ENCODE data around the gene RAB28. TPM values are rescaled to one million over a fixed set of nuclear protein-coding genes. Genes with fewer than 3 reads are reported as not detected.

Gene RAB28
- total RNA-seq, 1 experiment from 2014 or later: 19.8 TPM

DNA sequence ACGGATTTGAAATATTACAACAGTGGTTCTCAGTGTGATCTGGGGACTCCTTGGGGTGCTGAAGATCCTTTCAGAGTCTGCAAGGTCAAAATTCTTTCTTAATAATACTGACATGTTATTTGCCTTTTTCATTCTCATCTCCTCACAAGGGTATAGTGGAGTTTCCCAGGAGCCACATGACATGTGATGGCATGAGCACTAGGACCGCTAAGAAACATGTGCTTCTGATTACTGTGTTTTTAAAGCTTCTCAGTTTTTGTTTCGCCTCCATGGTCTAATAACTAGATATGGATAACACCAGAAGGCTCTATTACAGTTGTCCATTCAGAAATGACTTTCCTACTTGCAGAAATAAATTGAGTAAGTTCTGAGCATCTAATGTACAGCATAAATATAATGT is 156.1 kb downstream of the RAB28 start:
- Mint-ChIP-seq H3K27ac (no peak overlapping the region), H3K4me3 (no peak overlapping the region), H3K36me3 (ENCODE audit: insufficient read depth in 1 of 3, low read depth in 3 of 3) (peaks cover 0 to 4% (median under 1%) of the 10 kb centered on the region in 3 experiments; a peak in 3 of 7 replicates), H3K27me3 (ENCODE audit: low read depth) (no peaks in the 10 kb centered on the region), H3K4me1 (peaks cover 16 to 20% of the 10 kb centered on the region in 2 experiments), H3K9me3 (peaks cover 0 to 3% of the 10 kb centered on the region in 2 experiments; a peak in 1 of 5 replicates)
- Histone ChIP-seq H3K79me1 (ENCODE audit: insufficient read depth, low read depth, low read length, poor library complexity, severe bottlenecking) (no peaks in the 10 kb centered on the region), H3K18ac (ENCODE audit: insufficient read length, low read depth, low read length) (no peak overlapping the region), H4K8ac (replicated peaks; ENCODE audit: insufficient read length, low read depth, low read length) (no peak overlapping the region), H3K23ac (ENCODE audit: insufficient read length, low read depth, low read length) (no peak overlapping the region), H3K4me1 (ENCODE audit: insufficient read depth, low read length) (peaks cover 5% of the 10 kb centered on the region; the same call in 1 of the 2 replicates), H2BK20ac (ENCODE audit: low read depth, low read length, poor library complexity, severe bottlenecking) (no peak overlapping the region), H3K27ac (ENCODE audit: insufficient read length, low read depth, low read length) (no peak overlapping the region), H4K91ac (ENCODE audit: insufficient read length, low read depth, low read length) (no peak overlapping the region), H3K79me2 (ENCODE audit: insufficient read depth, low read length) (no peaks in the 10 kb centered on the region), H2BK12ac (ENCODE audit: insufficient read length, low read depth, low read length) (no peak overlapping the region), H2BK15ac (ENCODE audit: low read depth, low read length) (no peak overlapping the region), H3K9me3 (ENCODE audit: control insufficient read depth, low read depth, low read length) (no peaks in the 10 kb centered on the region), H3K4ac (ENCODE audit: low read depth, low read length) (no peak overlapping the region), H2BK120ac (ENCODE audit: low read depth, low read length, poor library complexity, severe bottlenecking) (no peak overlapping the region), H2BK5ac (ENCODE audit: insufficient read length, low read length) (no peak overlapping the region), H3K14ac (ENCODE audit: insufficient read depth, low read length) (no peak overlapping the region), H4K20me1 (ENCODE audit: control insufficient read depth, insufficient read depth, insufficient read length) (no peaks in the 10 kb centered on the region), H2AFZ (ENCODE audit: low read length) (no peak overlapping the region), H3K4me2 (ENCODE audit: insufficient read depth, insufficient read length, low read length) (no peak overlapping the region), H3K56ac (ENCODE audit: insufficient read length, low read depth, low read length) (no peak overlapping the region), H4K5ac (ENCODE audit: insufficient read length, low read depth, low read length) (no peak overlapping the region), H3K23me2 (ENCODE audit: insufficient read length, low read depth, low read length, poor library complexity, severe bottlenecking) (no peaks in the 10 kb centered on the region), H3T11ph (ENCODE audit: low read length) (no peak overlapping the region), H2AK5ac (ENCODE audit: insufficient read length, low read length) (no peak overlapping the region), H3K9ac (ENCODE audit: extremely low read depth, insufficient read length, low read length) (no peak overlapping the region), H3K27me3 (ENCODE audit: insufficient read depth, low read length) (no peaks in the 10 kb centered on the region)
- no peak for DNase-seq
- whole genome bisulfite sequencing (ENCODE audit: extremely low coverage, insufficient read length, low lambda C conversion rate): no CpG with 5 or more reads among the region's 3 CpGs
- TF ChIP-seq, protein P1, sequence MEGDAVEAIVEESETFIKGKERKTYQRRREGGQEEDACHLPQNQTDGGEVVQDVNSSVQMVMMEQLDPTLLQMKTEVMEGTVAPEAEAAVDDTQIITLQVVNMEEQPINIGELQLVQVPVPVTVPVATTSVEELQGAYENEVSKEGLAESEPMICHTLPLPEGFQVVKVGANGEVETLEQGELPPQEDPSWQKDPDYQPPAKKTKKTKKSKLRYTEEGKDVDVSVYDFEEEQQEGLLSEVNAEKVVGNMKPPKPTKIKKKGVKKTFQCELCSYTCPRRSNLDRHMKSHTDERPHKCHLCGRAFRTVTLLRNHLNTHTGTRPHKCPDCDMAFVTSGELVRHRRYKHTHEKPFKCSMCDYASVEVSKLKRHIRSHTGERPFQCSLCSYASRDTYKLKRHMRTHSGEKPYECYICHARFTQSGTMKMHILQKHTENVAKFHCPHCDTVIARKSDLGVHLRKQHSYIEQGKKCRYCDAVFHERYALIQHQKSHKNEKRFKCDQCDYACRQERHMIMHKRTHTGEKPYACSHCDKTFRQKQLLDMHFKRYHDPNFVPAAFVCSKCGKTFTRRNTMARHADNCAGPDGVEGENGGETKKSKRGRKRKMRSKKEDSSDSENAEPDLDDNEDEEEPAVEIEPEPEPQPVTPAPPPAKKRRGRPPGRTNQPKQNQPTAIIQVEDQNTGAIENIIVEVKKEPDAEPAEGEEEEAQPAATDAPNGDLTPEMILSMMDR (conservative IDR thresholded peaks at IDR 0.05): no peak
